MM.1S (cell line): ENCODE data around the gene GUCY1A2.

ENCODE experiments used
- CTCF ChIP-seq: fragments of 300-600 bp; sonication (generic); IDR thresholded peaks from 2 replicates; pipeline ENCODE4 v1.5.1; 2016; ENCODE audit warnings: antibody characterized with exemption, low read length, mixed read lengths
- EZH2 ChIP-seq: fragments of 300-600 bp; sonication (generic); optimal IDR thresholded peaks from 2 replicates; pipeline ENCODE3; 2017; ENCODE audit warnings: low read depth, mild to moderate bottlenecking, antibody characterized with exemption, low read length, mixed read lengths
- EZH2phosphoT487 ChIP-seq: fragments of 300-600 bp; sonication (generic); IDR thresholded peaks from 2 replicates; pipeline ENCODE4 v1.6.1; 2018; ENCODE audit warnings: antibody characterized with exemption, low read length

- TF ChIP-seq CTCF (no peak), EZH2phosphoT487 (no peak), EZH2 (no peak)
Measured at GRCh38 chr11:106986261-106986660, 32.0 kb downstream of the GUCY1A2 start.
